ENCODE data around the gene ARIH2.
A peak's percentile ranks its signal among the peaks of the same experiment; 100 is the strongest.

ARIH2 gene

DNA sequence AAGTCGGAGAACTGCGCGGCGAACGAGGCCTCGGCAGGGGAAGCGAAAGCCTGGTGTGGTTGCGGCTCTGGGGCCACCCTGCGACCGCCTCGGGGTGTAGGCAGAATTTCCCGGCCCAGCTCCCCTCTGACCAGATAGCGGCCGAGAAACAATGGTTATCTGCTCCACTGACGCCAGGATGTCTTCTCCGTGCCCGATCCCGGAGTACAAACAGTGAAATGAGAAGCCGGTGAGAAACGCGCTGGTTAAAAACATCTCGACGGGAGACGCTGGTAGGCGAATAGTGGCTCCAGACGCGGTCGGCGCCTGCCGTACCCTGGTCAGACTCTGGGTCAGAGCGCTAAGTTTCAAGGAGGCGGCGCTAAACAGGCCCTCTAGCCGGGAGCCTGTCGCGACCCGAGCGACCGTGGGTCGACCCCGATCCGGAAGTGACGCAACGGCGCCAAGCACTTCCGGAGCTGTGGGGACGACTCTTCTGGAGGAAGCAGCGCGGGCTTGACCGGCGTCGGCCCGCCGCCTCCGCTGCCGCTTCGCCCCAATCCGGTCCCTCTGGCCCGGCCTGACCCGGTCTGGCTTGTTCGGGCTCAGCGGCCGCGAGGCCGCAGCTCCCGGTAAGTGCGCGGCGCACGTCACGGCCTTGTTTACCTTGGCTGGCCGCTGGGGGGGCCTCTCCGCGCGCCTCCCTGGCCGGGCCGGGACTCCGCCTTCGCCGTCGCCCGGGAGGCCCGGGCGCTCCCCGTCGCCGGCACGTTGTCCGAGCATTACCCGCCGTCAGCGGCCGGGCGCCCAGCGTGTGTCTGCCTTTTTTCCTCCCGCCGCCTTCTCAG lies at the start of gene ARIH2:
ARIH2 (plus strand) TSS at position 455 of the 827 bp plus-strand sequence. CDS start 8,717 bp downstream, outside the sequence.
- H2AFZ ChIP-seq (ENCODE audit: low read depth, low read length): peak within 1 kb of the TSS; percentile 75
- H3K27me3 ChIP-seq (ENCODE audit: insufficient read depth, low read length): no peaks in the 10 kb centered on the region
- no peaks in the 10 kb centered on the region for H3K9me3 ChIP-seq (ENCODE audit: low read length)
- peaks cover 7% of the 10 kb centered on the region for H3K4me1 ChIP-seq (ENCODE audit: insufficient read depth, low read length)
- H3K4me3 ChIP-seq (ENCODE audit: low read length): peak within 1 kb of the TSS; percentile 92
- peaks cover 9% of the 10 kb centered on the region for H3K36me3 ChIP-seq (ENCODE audit: insufficient read depth, low read length)

DNA sequence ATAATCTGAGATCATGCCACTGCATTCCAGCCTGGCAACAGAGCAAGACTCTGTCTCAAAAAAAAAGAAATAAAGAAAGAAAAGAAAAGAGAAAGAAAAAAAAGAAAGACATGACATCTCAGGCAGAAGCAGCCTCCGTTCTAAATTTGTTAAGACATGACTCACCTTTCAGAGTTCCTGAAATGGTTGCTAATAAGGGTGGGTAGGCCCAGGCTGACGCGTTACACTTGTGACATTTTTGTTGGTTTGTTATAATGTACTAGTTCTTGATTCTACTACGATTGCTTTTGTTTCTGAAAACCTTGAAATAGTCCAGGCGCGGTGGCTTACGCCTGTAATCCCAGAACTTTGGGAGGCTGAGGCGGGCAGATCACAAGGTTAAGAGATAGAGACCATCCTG lies 41.0 kb upstream of the ARIH2 start:
- Histone ChIP-seq H2AFZ (ENCODE audit: low read depth, low read length) (no peak overlapping the region), H3K4me1 (ENCODE audit: insufficient read depth, low read length) (no peaks in the 10 kb centered on the region), H3K27me3 (ENCODE audit: insufficient read depth, low read length) (no peaks in the 10 kb centered on the region), H3K9me3 (ENCODE audit: low read length) (no peaks in the 10 kb centered on the region), H3K4me3 (ENCODE audit: low read length) (no peak overlapping the region), H3K36me3 (ENCODE audit: insufficient read depth, low read length) (no peaks in the 10 kb centered on the region)

DNA sequence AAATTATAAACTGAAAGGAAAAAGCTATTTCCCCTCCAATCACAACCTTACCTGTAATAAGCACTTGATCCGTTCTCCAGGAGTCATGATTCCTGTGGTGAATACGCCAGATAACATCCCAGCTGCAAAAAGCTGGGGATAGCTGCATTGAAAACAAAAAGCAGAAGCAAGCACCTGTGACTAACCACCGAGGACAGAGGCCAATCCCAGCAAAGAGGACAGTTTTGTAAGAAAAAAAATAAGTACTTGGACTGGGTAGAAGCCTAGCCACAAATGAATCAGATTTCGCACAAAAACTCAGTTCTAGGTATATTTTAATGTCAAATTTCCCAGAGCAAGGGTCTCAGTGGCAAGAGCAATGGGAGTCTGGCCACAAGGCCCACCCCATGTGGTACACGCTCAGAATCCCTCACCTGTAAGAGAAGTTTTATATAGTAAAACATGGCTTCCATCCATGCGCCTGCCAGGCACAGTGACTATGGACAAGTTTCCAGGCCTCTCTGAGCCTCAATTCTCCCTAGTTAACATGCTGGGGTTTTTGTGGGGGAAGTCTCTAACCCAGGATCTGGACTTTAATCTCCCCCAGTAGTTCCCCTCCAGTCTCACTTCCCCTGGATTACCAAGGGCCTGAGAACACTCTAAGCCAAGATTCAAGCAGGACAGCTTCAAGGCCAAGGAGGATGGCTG lies 39.2 kb upstream of the ARIH2 start:
- Histone ChIP-seq H3K9me3 (ENCODE audit: low read length) (no peaks in the 10 kb centered on the region), H3K27me3 (ENCODE audit: insufficient read depth, low read length) (no peaks in the 10 kb centered on the region), H3K4me1 (ENCODE audit: insufficient read depth, low read length) (no peaks in the 10 kb centered on the region), H3K4me3 (ENCODE audit: low read length) (no peak overlapping the region), H2AFZ (ENCODE audit: low read depth, low read length) (no peak overlapping the region), H3K36me3 (ENCODE audit: insufficient read depth, low read length) (no peaks in the 10 kb centered on the region)

DNA sequence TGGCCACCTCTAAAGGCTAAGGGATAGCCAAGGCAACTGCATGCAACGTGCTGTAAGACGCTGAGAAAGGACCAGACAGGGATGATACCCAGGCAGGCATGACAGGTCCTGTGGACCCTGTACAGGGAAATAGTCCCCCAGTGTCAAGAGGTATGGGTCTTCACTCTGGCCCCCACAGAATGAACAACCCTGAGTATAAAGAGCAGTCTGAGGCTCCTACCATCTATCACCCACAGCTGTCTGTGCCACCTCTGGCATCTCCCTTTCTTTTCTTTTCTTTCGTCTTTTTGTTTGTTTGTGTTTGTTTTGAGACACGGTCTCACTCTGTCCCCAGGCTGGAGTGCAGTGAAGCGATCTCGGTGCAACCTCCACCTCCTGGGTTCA lies 38.7 kb upstream of the ARIH2 start:
- H3K4me1 ChIP-seq (ENCODE audit: insufficient read depth, low read length): no peaks in the 10 kb centered on the region
- H3K27me3 ChIP-seq (ENCODE audit: insufficient read depth, low read length): no peaks in the 10 kb centered on the region
- no peaks in the 10 kb centered on the region for H3K36me3 ChIP-seq (ENCODE audit: insufficient read depth, low read length)
- no peak overlapping the region for H3K4me3 ChIP-seq (ENCODE audit: low read length)
- H2AFZ ChIP-seq (ENCODE audit: low read depth, low read length): no peak overlapping the region
- no peaks in the 10 kb centered on the region for H3K9me3 ChIP-seq (ENCODE audit: low read length)

DNA sequence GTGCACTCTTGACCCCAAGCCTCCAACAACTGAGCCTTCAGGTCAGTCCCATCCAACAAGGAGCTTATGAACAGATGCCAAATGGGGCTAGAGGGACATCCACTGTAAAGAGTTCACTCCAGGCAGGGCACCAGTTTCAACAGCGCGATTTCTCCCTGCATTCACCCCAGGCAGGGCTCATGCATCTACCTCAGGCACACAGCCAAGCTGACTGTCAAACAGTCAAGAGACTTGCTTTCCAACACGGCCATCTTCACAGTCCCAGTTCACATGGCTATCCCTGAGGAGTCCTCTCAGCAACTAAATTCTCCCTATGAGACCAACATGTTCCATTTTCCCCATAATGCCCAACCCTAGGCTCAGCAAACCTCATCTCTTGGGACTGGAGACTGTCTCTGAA lies 37.6 kb upstream of the ARIH2 start:
- Histone ChIP-seq H3K4me3 (ENCODE audit: low read length) (no peak overlapping the region), H3K27me3 (ENCODE audit: insufficient read depth, low read length) (no peaks in the 10 kb centered on the region), H2AFZ (ENCODE audit: low read depth, low read length) (no peak overlapping the region), H3K36me3 (ENCODE audit: insufficient read depth, low read length) (no peaks in the 10 kb centered on the region), H3K4me1 (ENCODE audit: insufficient read depth, low read length) (no peaks in the 10 kb centered on the region), H3K9me3 (ENCODE audit: low read length) (no peaks in the 10 kb centered on the region)

DNA sequence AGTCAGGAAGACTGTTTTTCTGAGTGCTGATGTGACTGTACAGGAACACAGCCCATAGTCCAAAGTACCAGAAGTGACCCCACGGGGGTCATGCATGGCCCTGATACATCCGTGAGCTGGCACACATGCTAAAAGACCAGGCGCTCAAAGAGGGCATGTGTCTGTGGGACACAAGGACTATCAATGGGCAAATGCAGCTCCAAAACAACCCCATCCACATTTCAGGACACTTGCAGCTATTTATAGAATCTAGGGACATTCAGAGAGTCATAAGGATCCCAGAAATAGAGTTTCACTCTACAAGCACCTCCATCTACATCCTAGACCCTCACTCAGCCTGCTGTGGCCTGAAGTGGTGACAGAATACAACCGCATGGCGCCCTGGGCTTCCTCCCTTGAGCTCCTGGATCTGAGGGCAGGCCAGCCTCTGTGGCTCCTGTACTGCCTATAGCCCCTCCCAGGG lies 37.0 kb upstream of the ARIH2 start:
- Histone ChIP-seq H3K4me3 (ENCODE audit: low read length) (no peak overlapping the region), H3K36me3 (ENCODE audit: insufficient read depth, low read length) (no peaks in the 10 kb centered on the region), H3K9me3 (ENCODE audit: low read length) (no peaks in the 10 kb centered on the region), H3K27me3 (ENCODE audit: insufficient read depth, low read length) (no peaks in the 10 kb centered on the region), H2AFZ (ENCODE audit: low read depth, low read length) (no peak overlapping the region), H3K4me1 (ENCODE audit: insufficient read depth, low read length) (no peaks in the 10 kb centered on the region)

DNA sequence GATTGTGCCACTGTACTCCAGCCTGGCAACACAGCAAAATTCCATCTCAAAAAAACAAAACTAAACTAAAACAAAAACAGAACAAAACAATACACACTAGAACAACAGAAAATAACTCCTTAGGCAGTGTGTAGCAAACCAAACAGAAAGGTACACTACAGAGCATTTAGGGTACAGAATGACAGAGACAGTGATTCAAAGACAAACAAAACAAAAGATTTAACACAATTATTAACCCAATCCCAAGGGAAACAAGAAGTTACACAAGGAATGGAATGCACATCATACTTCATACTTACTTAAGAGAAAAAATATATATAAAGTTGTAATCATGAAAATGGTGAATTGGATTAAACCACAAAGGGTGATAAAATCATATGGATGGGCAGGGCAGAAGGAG lies 32.9 kb upstream of the ARIH2 start:
- Histone ChIP-seq H3K4me3 (ENCODE audit: low read length) (no peak overlapping the region), H3K4me1 (ENCODE audit: insufficient read depth, low read length) (no peaks in the 10 kb centered on the region), H3K27me3 (ENCODE audit: insufficient read depth, low read length) (no peaks in the 10 kb centered on the region), H3K36me3 (ENCODE audit: insufficient read depth, low read length) (no peaks in the 10 kb centered on the region), H2AFZ (ENCODE audit: low read depth, low read length) (no peak overlapping the region), H3K9me3 (ENCODE audit: low read length) (no peaks in the 10 kb centered on the region)

DNA sequence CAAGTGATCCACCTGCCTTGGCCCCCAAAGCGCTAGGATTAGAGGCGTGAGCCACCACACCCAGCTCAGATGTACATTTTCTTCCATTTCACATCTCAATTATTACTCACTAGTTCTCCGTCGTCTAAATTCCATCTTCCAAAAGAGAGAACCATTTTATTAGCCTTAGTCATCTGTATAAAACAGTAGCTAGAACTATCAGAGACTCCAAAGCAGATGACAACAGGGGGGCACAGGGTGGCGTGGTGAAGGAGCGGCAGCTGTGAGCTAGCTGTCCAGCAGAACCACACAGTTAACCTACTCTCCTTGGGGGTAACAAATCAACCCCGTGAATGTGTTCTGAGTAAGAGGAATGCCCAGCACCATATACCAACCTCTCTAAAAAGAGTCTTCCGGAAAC lies 27.0 kb upstream of the ARIH2 start:
- no peak overlapping the region for H3K4me3 ChIP-seq (ENCODE audit: low read length)
- H3K9me3 ChIP-seq (ENCODE audit: low read length): no peaks in the 10 kb centered on the region
- H3K36me3 ChIP-seq (ENCODE audit: insufficient read depth, low read length): no peaks in the 10 kb centered on the region
- no peaks in the 10 kb centered on the region for H3K4me1 ChIP-seq (ENCODE audit: insufficient read depth, low read length)
- H3K27me3 ChIP-seq (ENCODE audit: insufficient read depth, low read length): no peaks in the 10 kb centered on the region
- no peak overlapping the region for H2AFZ ChIP-seq (ENCODE audit: low read depth, low read length)

DNA sequence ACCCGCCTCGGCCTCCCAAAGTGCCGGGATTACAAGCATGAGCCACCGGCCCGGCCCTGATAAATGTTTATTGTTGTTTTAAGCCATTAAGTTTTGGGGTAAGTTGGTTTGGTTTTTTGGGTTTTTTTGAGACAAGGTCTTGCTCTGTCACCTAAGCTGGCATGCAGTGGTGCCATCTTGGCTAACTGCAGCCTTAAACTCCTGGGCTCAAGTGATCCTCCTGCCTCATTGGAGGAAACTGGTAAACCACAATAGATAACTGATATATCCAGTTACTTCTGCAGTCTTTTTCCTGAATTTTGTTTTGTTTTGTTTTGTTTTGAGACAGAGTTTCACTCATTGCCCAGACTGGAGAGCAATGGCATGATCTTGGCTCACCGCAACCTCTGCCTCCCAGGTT lies 24.1 kb upstream of the ARIH2 start:
- Histone ChIP-seq H3K36me3 (ENCODE audit: insufficient read depth, low read length) (no peaks in the 10 kb centered on the region), H3K9me3 (ENCODE audit: low read length) (no peaks in the 10 kb centered on the region), H3K4me3 (ENCODE audit: low read length) (no peak overlapping the region), H2AFZ (ENCODE audit: low read depth, low read length) (no peak overlapping the region), H3K4me1 (ENCODE audit: insufficient read depth, low read length) (peaks cover 5% of the 10 kb centered on the region), H3K27me3 (ENCODE audit: insufficient read depth, low read length) (no peaks in the 10 kb centered on the region)

DNA sequence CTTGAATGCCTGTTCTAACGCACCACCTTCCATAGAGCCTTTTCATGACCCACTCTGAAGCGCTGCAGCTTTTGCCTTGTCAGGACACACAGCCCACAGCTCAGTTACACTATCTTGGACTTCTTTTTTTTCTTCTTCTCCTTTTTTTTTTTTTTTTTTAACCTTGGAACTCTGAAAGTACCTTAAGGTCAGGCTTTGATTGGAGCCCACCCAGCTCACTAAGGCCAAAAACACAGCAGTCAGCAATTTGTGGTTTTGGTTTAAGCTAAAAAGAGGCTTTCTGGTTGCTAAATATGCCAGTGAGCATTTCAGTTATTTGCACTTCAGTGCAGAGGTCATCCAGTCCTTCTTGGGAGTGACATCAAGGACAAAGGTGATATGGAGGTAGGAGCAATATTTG lies 21.7 kb upstream of the ARIH2 start:
- peaks cover 5% of the 10 kb centered on the region for H3K4me1 ChIP-seq (ENCODE audit: insufficient read depth, low read length)
- H3K27me3 ChIP-seq (ENCODE audit: insufficient read depth, low read length): no peaks in the 10 kb centered on the region
- no peaks in the 10 kb centered on the region for H3K36me3 ChIP-seq (ENCODE audit: insufficient read depth, low read length)
- H3K9me3 ChIP-seq (ENCODE audit: low read length): no peaks in the 10 kb centered on the region
- no peak overlapping the region for H3K4me3 ChIP-seq (ENCODE audit: low read length)
- no peak overlapping the region for H2AFZ ChIP-seq (ENCODE audit: low read depth, low read length)

DNA sequence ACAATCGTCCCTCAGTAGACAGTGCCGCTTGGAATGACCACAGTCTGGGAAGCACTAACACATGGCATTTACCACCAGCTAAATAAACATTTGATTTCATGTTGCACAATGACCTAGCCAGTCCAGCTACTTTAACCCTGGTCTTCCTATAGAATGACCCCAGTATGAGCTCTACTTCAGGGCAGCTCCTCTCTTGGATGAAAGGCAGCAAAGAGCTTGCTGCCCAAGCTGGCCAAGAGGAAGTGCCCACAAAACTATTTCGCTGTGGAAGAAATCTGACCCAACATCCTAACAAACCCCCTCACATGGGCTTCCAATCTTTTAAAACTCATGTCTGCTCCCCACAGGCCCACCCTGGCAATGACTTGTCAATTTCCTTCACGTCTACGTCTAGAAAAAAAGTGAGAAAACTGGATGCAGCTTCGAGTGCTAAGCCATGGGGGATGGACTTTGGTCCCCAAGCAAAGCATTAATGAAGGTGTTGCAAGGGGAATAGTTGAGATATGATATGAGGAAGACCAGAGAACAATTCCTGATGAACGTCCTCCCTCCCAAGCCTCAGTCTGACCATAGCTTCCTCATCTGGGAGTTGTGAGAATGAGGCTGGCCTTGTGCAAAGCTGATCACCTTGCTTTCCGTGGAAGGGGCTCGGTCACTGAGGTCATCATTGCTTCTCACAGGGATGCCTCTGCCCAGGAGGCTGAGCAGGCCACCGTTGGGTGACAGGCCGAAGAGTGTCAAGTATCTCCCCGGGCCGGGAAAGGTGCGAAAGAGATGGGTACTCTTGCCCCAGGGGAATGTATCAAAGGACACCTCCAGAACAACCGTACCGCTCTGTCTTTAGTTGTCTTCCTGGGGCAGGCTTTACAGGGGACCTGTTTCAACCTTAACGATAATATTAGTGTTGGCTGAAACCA lies 20.9 kb upstream of the ARIH2 start:
- Histone ChIP-seq H3K27me3 (ENCODE audit: insufficient read depth, low read length) (no peaks in the 10 kb centered on the region), H2AFZ (ENCODE audit: low read depth, low read length) (peak overlapping the region; percentile 89), H3K9me3 (ENCODE audit: low read length) (no peaks in the 10 kb centered on the region), H3K36me3 (ENCODE audit: insufficient read depth, low read length) (no peaks in the 10 kb centered on the region), H3K4me1 (ENCODE audit: insufficient read depth, low read length) (peaks cover 5% of the 10 kb centered on the region), H3K4me3 (ENCODE audit: low read length) (peak overlapping the region; percentile 53)

DNA sequence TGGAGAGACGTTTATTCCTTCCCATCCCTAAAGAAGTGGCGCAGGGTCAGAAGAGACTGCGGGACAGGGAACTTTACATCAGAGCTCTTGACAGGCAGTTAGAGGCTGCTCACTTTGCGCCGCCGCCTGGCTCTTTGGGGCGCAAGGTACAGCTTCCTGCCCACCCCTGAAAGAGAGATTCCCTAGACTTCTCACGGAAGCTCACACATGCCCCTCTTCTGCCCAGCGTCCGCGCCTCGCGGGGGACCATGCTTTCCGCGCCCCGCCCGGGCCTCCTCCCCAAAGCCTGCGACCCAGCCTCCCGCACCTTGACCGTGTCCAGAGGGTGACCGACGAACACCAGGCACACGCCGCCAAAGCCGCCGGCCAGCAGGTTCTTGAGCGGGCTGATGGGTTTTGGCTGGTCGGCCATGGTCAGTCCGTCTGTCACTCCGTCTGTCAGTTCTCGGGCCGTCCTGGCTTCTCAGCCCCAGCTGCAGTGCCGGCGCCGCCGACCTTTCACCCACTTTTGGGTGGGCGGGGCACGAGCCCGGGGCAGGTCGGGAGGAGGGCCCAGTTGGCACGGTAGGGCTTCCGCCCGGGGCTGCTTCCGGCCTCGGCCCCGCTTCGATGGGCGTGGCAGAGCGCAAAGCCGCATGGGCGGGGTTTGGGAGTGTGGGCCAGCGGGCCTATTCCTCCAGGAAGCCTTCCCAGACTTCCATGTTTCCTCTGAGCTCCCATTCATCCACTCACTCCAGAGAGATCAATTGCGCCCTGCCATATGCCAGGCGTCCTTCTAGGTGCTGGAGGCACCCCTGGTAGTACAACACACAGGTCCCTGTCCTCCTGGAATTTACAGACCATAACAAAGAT lies 20.0 kb upstream of the ARIH2 start, which contains the start of gene SLC25A20:
SLC25A20 (minus strand) TSS at position 500 of the 852 bp plus-strand sequence; CDS start at position 412, 88 bp downstream.
- peak within 1 kb of the TSS; percentile 53 for H3K4me3 ChIP-seq (ENCODE audit: low read length)
- peak within 1 kb of the TSS; percentile 89 for H2AFZ ChIP-seq (ENCODE audit: low read depth, low read length)
- H3K27me3 ChIP-seq (ENCODE audit: insufficient read depth, low read length): no peaks in the 10 kb centered on the region
- peaks cover 5% of the 10 kb centered on the region for H3K4me1 ChIP-seq (ENCODE audit: insufficient read depth, low read length)
- H3K9me3 ChIP-seq (ENCODE audit: low read length): no peaks in the 10 kb centered on the region
- no peaks in the 10 kb centered on the region for H3K36me3 ChIP-seq (ENCODE audit: insufficient read depth, low read length)

Data from neuron (in vitro differentiated cells).